ENCODE results near the gene SHISA6. TPM values are rescaled to one million over a fixed set of nuclear protein-coding genes. Genes with fewer than 3 reads are reported as not detected.
A peak's percentile ranks its signal among the peaks of the same experiment; 100 is the strongest.

Gene SHISA6
- total and polyA plus RNA-seq, 11 donors = 0.16 to 1.0 (median 0.29) TPM

GRCh38 chr17:11564589-11565380, 323.8 kb downstream of the SHISA6 start:
- intact Hi-C loops (cut with DNase I) = no loop called here
- DNase-seq = no peak
- 44 to 54% (median 47%) methylated on average over 3 of the region's 3 CpGs for WGBS, 4 donors
- Histone ChIP-seq H3K27ac (no peak overlapping the region), H3K4me3 (no peak overlapping the region), H3K9me3 (no peaks in the 10 kb centered on the region), H3K4me1 (no peaks in the 10 kb centered on the region), H3K27me3 (peaks cover 0 to 2% (median 0%) of the 10 kb centered on the region in 9 donors), H3K36me3 (no peaks in the 10 kb centered on the region)
- TF ChIP-seq, protein P1, sequence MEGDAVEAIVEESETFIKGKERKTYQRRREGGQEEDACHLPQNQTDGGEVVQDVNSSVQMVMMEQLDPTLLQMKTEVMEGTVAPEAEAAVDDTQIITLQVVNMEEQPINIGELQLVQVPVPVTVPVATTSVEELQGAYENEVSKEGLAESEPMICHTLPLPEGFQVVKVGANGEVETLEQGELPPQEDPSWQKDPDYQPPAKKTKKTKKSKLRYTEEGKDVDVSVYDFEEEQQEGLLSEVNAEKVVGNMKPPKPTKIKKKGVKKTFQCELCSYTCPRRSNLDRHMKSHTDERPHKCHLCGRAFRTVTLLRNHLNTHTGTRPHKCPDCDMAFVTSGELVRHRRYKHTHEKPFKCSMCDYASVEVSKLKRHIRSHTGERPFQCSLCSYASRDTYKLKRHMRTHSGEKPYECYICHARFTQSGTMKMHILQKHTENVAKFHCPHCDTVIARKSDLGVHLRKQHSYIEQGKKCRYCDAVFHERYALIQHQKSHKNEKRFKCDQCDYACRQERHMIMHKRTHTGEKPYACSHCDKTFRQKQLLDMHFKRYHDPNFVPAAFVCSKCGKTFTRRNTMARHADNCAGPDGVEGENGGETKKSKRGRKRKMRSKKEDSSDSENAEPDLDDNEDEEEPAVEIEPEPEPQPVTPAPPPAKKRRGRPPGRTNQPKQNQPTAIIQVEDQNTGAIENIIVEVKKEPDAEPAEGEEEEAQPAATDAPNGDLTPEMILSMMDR (IDR thresholded peaks at IDR 0.05) = no peak
- TF ChIP-seq POLR2A (IDR thresholded peaks at IDR 0.05) = no peak
- peak in 2 of 4 donors; percentile 45 to 51 for ATAC-seq

DNA sequence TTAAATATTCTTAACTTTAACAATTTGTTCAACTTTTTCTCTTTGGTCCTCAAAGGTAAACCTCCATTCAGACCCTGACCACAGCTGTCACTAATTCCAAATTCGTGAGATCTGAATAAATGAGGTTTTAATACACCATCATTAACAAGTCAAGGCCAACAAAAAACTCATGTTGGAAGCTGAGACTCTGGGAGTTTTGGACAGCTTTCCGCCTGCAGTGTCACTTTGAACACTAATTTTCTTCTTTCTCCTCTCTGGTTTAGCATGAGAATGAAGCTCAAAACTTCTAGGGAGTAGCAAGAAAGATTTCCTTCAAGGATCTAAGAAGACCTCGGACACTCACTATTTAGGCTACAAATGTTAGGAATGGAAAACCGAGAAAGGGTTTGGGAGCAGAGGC, 324.6 kb downstream of the SHISA6 start:
- no peak for ATAC-seq
- H3K9me3 ChIP-seq = no peaks in the 10 kb centered on the region
- intact Hi-C loops (cut with DNase I) = no loop called here
- 38 to 64% (median 51%) methylated on average over 4 of the region's 4 CpGs for WGBS, 4 donors
- H3K36me3 ChIP-seq = no peaks in the 10 kb centered on the region
- no peak overlapping the region for H3K27ac ChIP-seq
- no peak for DNase-seq
- no peak overlapping the region for H3K4me3 ChIP-seq
- peaks cover 0 to 3% (median 0%) of the 10 kb centered on the region in 9 donors for H3K27me3 ChIP-seq
- H3K4me1 ChIP-seq = no peaks in the 10 kb centered on the region
- TF ChIP-seq, protein P1 (IDR thresholded peaks at IDR 0.05) = no peak
- TF ChIP-seq POLR2A (IDR thresholded peaks at IDR 0.05) = no peak

DNA sequence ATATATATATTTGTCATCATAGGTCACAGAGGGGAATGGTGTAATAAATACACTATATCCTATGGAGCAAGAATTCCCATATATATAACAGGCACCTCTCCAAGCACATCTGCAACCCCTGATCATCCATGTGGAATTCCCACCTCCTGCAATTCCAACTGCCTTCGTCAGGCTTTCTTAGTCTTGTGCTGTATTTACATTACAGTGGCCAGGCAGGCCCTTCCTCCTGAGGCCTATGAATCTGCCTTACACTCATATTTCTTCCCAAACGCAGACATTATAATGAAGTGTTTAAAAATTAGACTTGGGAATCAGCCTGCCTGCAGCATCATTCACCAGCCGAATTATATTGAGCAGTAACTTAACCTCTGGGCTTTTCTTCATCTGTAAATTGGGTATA, 338.0 kb downstream of the SHISA6 start:
- intact Hi-C loops (cut with DNase I) = loop anchor here in 1 of 10 donors (10.0 kb wide), 1 partner anchor 64 kb away; no protein-coding TSS in a partner anchor
- no peak for TF ChIP-seq POLR2A (IDR thresholded peaks at IDR 0.05)
- TF ChIP-seq, protein P1 (IDR thresholded peaks at IDR 0.05) = no peak
- H3K36me3 ChIP-seq = no peaks in the 10 kb centered on the region
- 80 to 86% (median 82%) methylated on average over 3 of the region's 3 CpGs for WGBS, 4 donors
- no peak overlapping the region for H3K4me3 ChIP-seq
- H3K9me3 ChIP-seq = no peaks in the 10 kb centered on the region
- ATAC-seq = no peak
- H3K4me1 ChIP-seq = no peaks in the 10 kb centered on the region
- H3K27ac ChIP-seq = no peak overlapping the region
- no peaks in the 10 kb centered on the region for H3K27me3 ChIP-seq
- DNase-seq = no peak

GRCh38 chr17:11580677-11581076, 339.7 kb downstream of the SHISA6 start:
- 76 to 78% (median 77%) methylated on average over 3 of the region's 3 CpGs for WGBS, 4 donors
- H3K27ac ChIP-seq = no peak overlapping the region
- no peaks in the 10 kb centered on the region for H3K4me1 ChIP-seq
- ATAC-seq = no peak
- TF ChIP-seq, protein P1 (IDR thresholded peaks at IDR 0.05) = no peak
- TF ChIP-seq POLR2A (IDR thresholded peaks at IDR 0.05) = no peak
- H3K27me3 ChIP-seq = no peaks in the 10 kb centered on the region
- no peaks in the 10 kb centered on the region for H3K36me3 ChIP-seq
- intact Hi-C loops (cut with DNase I) = loop anchor here in 1 of 10 donors (10.0 kb wide), 1 partner anchor 64 kb away; no protein-coding TSS in a partner anchor
- no peaks in the 10 kb centered on the region for H3K9me3 ChIP-seq
- no peak overlapping the region for H3K4me3 ChIP-seq
- DNase-seq = no peak

Data from heart left ventricle (tissue), 16 donors.